Progenitor cell of endocrine pancreas (in vitro differentiated cells): ENCODE measurements around the gene KIF25. TPM values are rescaled to one million over a fixed set of nuclear protein-coding genes. Genes with fewer than 3 reads are reported as not detected.

ENCODE experiments used
- DNase-seq: peaks from one replicate; pipeline ENCODE4 v3.0.0; 2021; ENCODE audit warnings: low spot score; ENCODE audit not compliant: unreplicated experiment
- H3K27ac Mint-ChIP-seq: 2 replicates; pipeline ENCODE4 v1.8.0; 2021; ENCODE audit warnings: mild to moderate bottlenecking, moderate library complexity, mixed read lengths
- H3K27me3 Mint-ChIP-seq: 2 replicates; pipeline ENCODE4 v1.8.0; 2021; ENCODE audit warnings: mixed read lengths
- H3K36me3 Mint-ChIP-seq: 2 replicates; pipeline ENCODE4 v1.8.0; 2022; ENCODE audit warnings: mixed read lengths; ENCODE audit not compliant: insufficient read depth
- H3K4me1 Mint-ChIP-seq: 2 replicates; pipeline ENCODE4 v1.8.0; 2021; ENCODE audit warnings: low read depth, mixed read lengths
- H3K4me3 Mint-ChIP-seq: 2 replicates; pipeline ENCODE4 v1.8.0; 2021; ENCODE audit warnings: low read depth, mild to moderate bottlenecking, moderate library complexity, mixed read lengths
- H3K9me3 Mint-ChIP-seq: 2 replicates; pipeline ENCODE4 v1.8.0; 2021; ENCODE audit warnings: low read depth, mixed read lengths
- total RNA-seq: library from RNA; stranded (reverse); gene quantifications from 2 replicates; pipeline ENCODE4 v1.2.1, GENCODE V29; 2021
- TF ChIP-seq, protein P1 (sequence below): fragments of 200-600 bp; sonication (generic); IDR thresholded peaks from one replicate; pipeline ENCODE4 v1.5.0; 2021; ENCODE audit warnings: antibody characterized with exemption, mild to moderate bottlenecking; ENCODE audit not compliant: unreplicated experiment

The KIF25 gene
- total RNA-seq, 1 donor from 2014 or later: not detected

DNA sequence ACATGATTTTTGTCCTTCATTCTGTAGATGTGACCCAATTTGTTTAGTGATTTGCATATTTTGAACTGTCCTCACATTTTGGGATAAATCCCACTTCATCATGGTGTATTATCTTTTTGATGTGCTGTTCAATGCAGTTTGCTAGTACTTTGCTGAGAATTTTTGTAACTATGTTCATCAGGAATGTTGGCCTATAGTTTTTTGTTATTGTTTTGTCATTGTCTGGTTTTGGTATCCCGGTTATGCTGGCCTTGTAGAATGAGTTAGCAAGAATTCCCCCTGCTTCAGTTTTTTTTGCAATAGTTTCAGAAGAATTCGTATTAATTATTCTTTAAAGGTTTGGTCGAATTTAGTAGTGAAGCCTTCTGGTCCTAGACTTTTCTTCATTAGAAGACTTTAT is 11.9 kb downstream of the KIF25 start:
- Mint-ChIP-seq H3K4me1 (no peaks in the 10 kb centered on the region), H3K36me3 (peaks cover 3% of the 10 kb centered on the region), H3K4me3 (no peak overlapping the region), H3K27ac (no peak overlapping the region), H3K27me3 (no peaks in the 10 kb centered on the region), H3K9me3 (peaks cover 31% of the 10 kb centered on the region)
- no peak for DNase-seq
- TF ChIP-seq, protein P1, sequence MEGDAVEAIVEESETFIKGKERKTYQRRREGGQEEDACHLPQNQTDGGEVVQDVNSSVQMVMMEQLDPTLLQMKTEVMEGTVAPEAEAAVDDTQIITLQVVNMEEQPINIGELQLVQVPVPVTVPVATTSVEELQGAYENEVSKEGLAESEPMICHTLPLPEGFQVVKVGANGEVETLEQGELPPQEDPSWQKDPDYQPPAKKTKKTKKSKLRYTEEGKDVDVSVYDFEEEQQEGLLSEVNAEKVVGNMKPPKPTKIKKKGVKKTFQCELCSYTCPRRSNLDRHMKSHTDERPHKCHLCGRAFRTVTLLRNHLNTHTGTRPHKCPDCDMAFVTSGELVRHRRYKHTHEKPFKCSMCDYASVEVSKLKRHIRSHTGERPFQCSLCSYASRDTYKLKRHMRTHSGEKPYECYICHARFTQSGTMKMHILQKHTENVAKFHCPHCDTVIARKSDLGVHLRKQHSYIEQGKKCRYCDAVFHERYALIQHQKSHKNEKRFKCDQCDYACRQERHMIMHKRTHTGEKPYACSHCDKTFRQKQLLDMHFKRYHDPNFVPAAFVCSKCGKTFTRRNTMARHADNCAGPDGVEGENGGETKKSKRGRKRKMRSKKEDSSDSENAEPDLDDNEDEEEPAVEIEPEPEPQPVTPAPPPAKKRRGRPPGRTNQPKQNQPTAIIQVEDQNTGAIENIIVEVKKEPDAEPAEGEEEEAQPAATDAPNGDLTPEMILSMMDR: no peak

DNA sequence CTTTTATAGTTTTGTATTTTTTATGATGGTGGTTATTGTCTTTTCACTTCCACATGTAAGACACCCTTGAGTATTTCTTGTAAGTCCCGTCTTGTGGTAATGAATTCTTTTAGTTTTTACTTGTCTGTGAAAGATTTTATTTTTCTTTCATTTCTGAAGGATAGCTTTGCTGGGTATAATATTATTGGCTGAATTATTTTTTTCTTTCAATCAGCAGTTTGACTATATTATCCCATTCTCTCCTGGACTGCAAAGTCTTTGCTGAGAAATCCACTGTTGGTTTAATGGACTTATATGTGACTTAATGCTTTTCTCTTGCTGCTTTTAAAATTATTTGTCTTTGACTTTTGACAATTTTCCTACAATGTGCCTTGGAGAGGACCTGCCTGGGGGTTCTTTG is 13.8 kb downstream of the KIF25 start:
- no peak overlapping the region for H3K4me3 Mint-ChIP-seq
- H3K27ac Mint-ChIP-seq: no peak overlapping the region
- no peak for DNase-seq

DNA sequence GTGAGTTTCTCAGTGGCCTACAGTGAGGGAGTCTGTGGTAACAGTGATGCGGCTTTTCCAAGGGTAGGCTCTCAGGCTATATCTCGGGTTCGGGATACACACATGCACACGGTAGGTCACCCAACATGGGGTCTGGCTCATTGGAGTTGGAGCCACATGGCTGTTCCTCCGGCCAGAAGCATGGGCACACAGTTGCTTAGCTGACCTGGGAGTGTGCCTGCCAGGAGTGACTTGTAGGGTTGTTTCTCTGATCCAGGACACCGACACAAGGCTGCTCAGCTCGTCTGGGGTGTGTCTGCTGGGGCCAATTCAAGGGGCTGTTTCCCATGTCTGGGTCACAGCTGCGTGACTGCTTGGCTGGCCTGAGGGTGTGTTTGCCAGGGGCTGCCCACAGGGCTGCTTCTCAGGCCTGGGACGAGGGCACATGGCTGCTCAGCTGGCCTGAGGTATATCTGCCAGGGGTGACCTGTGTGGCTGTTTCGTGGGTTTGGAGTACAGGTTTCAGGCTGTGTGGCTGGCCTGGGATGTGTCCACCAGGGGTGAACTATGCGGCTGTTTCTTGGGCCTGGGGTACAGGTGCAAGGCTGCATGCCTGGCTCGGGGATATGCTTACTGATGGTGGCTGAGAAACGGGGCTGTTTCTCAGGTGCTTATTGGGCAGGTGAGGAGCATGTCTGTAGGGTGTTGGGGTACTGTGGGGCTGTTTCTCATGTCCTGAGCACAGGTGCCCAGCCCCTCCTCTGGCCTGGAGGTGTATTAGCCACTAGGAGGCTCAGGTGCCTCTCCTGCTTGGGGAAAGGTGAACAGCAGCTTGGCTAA is 15.2 kb downstream of the KIF25 start:
- H3K27me3 Mint-ChIP-seq: peaks cover 3% of the 10 kb centered on the region
- H3K4me3 Mint-ChIP-seq: no peak overlapping the region
- no peak overlapping the region for H3K27ac Mint-ChIP-seq
- H3K9me3 Mint-ChIP-seq: peaks cover 43% of the 10 kb centered on the region
- TF ChIP-seq, protein P1: no peak
- DNase-seq: no peak
- peaks cover 3% of the 10 kb centered on the region for H3K36me3 Mint-ChIP-seq
- H3K4me1 Mint-ChIP-seq: peaks cover 3% of the 10 kb centered on the region

More for the DNA sequence above, 13.8 kb downstream of the KIF25 start:
- peaks cover 38% of the 10 kb centered on the region for H3K9me3 Mint-ChIP-seq
- H3K4me1 Mint-ChIP-seq: no peaks in the 10 kb centered on the region
- peaks cover 3% of the 10 kb centered on the region for H3K36me3 Mint-ChIP-seq
- no peaks in the 10 kb centered on the region for H3K27me3 Mint-ChIP-seq
- TF ChIP-seq, protein P1: no peak

DNA sequence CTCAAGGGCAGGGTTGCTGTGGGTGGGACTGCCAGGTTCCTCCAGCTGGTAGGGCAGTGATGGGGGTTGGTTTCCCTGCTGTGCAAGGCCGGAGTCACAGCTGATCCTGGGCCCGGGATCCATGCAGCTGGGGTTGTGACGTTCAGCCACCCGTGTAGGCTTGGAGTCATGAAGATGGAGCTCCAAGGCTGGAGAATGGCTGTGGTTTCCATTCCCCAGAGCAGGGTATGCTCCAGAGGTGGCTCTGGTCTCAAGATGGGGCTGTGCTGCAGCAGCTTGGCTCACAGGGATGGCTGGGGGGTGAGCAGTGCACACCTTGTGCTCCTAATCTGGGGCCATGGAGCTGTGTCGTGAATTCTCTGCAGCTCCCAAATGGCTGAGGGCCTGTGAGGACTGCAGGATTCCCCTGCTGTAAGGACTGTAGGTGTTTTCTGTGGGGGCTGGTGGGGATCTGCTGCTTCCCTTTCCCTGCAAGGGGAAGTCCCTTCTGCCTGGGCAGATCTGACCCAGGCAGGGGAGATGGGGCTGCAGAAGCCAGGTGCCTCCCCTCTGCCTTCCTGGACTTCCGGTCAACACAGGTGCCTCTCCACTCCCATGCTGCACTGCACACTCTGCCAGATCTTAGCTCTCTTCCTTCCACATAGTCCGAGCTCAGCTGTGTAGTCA is 15.9 kb downstream of the KIF25 start:
- H3K4me3 Mint-ChIP-seq: no peak overlapping the region
- no peak for DNase-seq
- H3K9me3 Mint-ChIP-seq: peaks cover 40% of the 10 kb centered on the region

DNA sequence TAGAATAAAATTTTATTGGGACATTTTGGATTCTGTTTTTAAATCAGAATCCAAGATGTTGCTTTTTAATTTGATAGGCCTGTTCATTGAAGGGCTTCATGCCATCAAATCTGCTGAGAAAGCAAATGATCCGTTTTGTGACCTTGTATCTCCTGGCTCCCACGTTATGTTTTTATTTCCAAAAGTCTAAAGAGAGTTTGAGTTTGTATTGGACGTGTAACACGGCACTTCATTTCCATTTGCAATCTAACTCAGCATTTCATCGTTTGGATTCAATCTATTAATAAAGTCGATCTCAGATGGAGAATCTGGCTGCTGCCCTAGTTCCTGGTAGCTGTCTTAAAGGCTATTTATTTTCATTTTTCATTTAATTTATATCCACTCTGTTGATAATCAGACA is 17.0 kb downstream of the KIF25 start:
- no peak for DNase-seq
- TF ChIP-seq, protein P1: no peak
- Mint-ChIP-seq H3K9me3 (peaks cover 37% of the 10 kb centered on the region), H3K27ac (no peak overlapping the region), H3K27me3 (peaks cover 3% of the 10 kb centered on the region), H3K36me3 (peaks cover 3% of the 10 kb centered on the region), H3K4me1 (peaks cover 3% of the 10 kb centered on the region), H3K4me3 (no peak overlapping the region)

More for the DNA sequence above, 15.9 kb downstream of the KIF25 start:
- TF ChIP-seq, protein P1: no peak
- Mint-ChIP-seq H3K27ac (peak overlapping the region; percentile 58), H3K36me3 (peaks cover 3% of the 10 kb centered on the region), H3K4me1 (peaks cover 3% of the 10 kb centered on the region), H3K27me3 (peaks cover 3% of the 10 kb centered on the region)
